GM12891 (cell line): ENCODE data around the gene EPHB4.

ENCODE experiments used
- POLR2A ChIP-seq: IDR thresholded peaks from 2 replicates; pipeline ENCODE4 v1.6.1; 2011; ENCODE audit warnings: low read depth, low read length, control low read depth
- POLR2AphosphoS5 ChIP-seq: IDR thresholded peaks from 2 replicates; pipeline ENCODE4 v1.6.1; 2011; ENCODE audit warnings: low read depth, low read length, control low read depth
- TAF1 ChIP-seq: IDR thresholded peaks from 2 replicates; pipeline ENCODE4 v1.6.1; 2011; ENCODE audit warnings: low read depth, low read length, control low read depth

- TF ChIP-seq POLR2AphosphoS5 (no peak), POLR2A (no peak), TAF1 (no peak)
These were observed 73.6 kb downstream of the EPHB4 start for GRCh38 chr7:100753750-100754149.
